Mammary epithelial cell (primary cell): Measurements from ENCODE around the gene KCNJ6.

Experiments
- EZH2 ChIP-seq: IDR thresholded peaks from 2 replicates; pipeline ENCODE4 v1.6.1; 2012; ENCODE audit warnings: low read length, inconsistent platforms, borderline replicate concordance
- TF ChIP-seq, protein P1 (sequence below), 2 donors: IDR thresholded peaks in 1 of 2; conservative IDR thresholded peaks in 1 of 2; 2 replicates each; pipeline ENCODE4 v1.5.1; 2011 to 2012; ENCODE audit warnings: inconsistent platforms in 2 of 2, low read length in 2 of 2, mild to moderate bottlenecking in 2 of 2, control low read depth in 1 of 2, low read depth in 1 of 2; ENCODE audit not compliant: insufficient read depth in 1 of 2; ENCODE audit errors: extremely low read depth in 1 of 2

- TF ChIP-seq, protein P1, sequence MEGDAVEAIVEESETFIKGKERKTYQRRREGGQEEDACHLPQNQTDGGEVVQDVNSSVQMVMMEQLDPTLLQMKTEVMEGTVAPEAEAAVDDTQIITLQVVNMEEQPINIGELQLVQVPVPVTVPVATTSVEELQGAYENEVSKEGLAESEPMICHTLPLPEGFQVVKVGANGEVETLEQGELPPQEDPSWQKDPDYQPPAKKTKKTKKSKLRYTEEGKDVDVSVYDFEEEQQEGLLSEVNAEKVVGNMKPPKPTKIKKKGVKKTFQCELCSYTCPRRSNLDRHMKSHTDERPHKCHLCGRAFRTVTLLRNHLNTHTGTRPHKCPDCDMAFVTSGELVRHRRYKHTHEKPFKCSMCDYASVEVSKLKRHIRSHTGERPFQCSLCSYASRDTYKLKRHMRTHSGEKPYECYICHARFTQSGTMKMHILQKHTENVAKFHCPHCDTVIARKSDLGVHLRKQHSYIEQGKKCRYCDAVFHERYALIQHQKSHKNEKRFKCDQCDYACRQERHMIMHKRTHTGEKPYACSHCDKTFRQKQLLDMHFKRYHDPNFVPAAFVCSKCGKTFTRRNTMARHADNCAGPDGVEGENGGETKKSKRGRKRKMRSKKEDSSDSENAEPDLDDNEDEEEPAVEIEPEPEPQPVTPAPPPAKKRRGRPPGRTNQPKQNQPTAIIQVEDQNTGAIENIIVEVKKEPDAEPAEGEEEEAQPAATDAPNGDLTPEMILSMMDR (conservative IDR thresholded peaks at IDR 0.05 in 1 of 2, IDR thresholded peaks at IDR 0.05 in 1 of 2; ENCODE audit: extremely low read depth in 1 of 2, insufficient read depth in 1 of 2, low read depth in 1 of 2, low read length in 2 of 2): no peak
- TF ChIP-seq EZH2: no peak
Measured at GRCh38 chr21:37654596-37654995, 261.7 kb downstream of the KCNJ6 start.
